ENCODE data around the gene MDGA2. TPM values are rescaled to one million over a fixed set of nuclear protein-coding genes. Genes with fewer than 3 reads are reported as not detected.

Gene MDGA2
- total and polyA plus RNA-seq, 9 of the 15 experiments (the other 6 are each of a cell fraction or from before 2014, with no cell fraction given), result 0.01 to 0.18 (median 0.03) TPM; not detected in 5

DNA sequence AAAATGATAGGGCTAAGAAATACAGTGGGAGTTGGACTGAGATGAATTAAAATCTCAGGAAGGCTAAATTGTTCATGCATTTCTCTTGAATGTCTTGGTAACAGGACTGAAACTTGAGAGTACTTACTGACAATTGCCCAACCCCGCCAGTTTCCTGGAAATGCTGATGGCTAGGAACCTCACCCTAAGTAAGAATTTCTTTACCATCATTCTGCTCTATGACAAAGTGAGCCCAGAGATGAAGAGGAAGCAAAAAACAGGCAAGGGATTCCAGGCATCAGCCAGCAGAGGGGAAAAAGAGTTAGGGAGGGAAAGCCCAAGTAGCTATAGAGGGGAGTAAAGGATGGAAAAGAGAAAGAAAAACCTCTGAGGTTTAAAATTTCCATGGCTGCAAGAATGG lies 397.7 kb downstream of the MDGA2 start:
- H3K4me2 ChIP-seq (ENCODE audit: insufficient read depth, low read length), result no peak overlapping the region
- no peaks in the 10 kb centered on the region for H3K36me3 ChIP-seq (ENCODE audit: control insufficient read depth, insufficient read depth, low read length)
- FAIRE-seq, result no peak
- H4K20me1 ChIP-seq (replicated peaks; ENCODE audit: control insufficient read depth, insufficient read depth, low read length), result no peaks in the 10 kb centered on the region
- no peak overlapping the region for H2AFZ ChIP-seq (ENCODE audit: low read depth, low read length)
- intact Hi-C loops (cut with micrococcal nuclease), result no loop called here
- ATAC-seq, result no peak
- no peaks in the 10 kb centered on the region for H3K79me2 ChIP-seq (ENCODE audit: control insufficient read depth, insufficient read depth, low read length)
- H3K9me3 ChIP-seq (replicated peaks; ENCODE audit: control insufficient read depth, insufficient read depth, low read depth, low read length), result no peaks in the 10 kb centered on the region
- 0% methylated on average over 1 of the region's 1 CpG for WGBS (ENCODE audit: insufficient coverage, low coverage, missing lambda C conversion rate)
- DNase-seq (ENCODE audit: extremely low read depth in 1 of 4, low spot score in 3 of 4), result no peak
- no peak overlapping the region for H3K9ac ChIP-seq (ENCODE audit: insufficient read depth in 1 of 2, low read depth in 2 of 2, low read length in 2 of 2)
- ChIA-PET CTCF (ENCODE audit: low intra/inter-chr PET ratio) (no interaction called here), POLR2A (no interaction called here)
- H3K4me3 ChIP-seq, result no peak overlapping the region
- H3K9me1 ChIP-seq (ENCODE audit: control insufficient read depth, insufficient read depth, low read length), result no peaks in the 10 kb centered on the region
- no peaks in the 10 kb centered on the region for H3K4me1 ChIP-seq (replicated peaks in 1 of 2; ENCODE audit: control insufficient read depth in 2 of 2, insufficient read depth in 2 of 2, low read length in 2 of 2)
- BruUV-seq (replicated peaks), result no TSS peak
- in situ Hi-C loops (cut with MboI), result no loop called here
- H3K27me3 ChIP-seq (ENCODE audit: control insufficient read depth in 2 of 2, insufficient read depth in 2 of 2, low read length in 2 of 2), result no peaks in the 10 kb centered on the region
- no peak overlapping the region for H3K27ac ChIP-seq (ENCODE audit: extremely low read depth, low read depth, low read length)
- TF ChIP-seq, protein P1, sequence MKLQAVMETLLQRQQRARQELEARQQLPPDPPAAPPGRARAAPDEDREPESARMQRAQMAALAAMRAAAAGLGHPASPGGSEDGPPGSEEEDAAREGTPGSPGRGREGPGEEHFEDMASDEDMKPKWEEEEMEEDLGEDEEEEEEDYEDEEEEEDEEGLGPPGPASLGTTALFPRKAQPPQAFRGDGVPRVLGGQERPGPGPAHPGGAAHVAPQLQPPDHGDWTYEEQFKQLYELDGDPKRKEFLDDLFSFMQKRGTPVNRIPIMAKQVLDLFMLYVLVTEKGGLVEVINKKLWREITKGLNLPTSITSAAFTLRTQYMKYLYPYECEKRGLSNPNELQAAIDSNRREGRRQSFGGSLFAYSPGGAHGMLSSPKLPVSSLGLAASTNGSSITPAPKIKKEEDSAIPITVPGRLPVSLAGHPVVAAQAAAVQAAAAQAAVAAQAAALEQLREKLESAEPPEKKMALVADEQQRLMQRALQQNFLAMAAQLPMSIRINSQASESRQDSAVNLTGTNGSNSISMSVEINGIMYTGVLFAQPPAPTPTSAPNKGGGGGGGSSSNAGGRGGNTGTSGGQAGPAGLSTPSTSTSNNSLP (IDR thresholded peaks at IDR 0.05; ENCODE audit: borderline replicate concordance, low read depth, low read length), result no peak
- TF ChIP-seq PTRF (tag; IDR thresholded peaks at IDR 0.05) (no peak), ZNF143 (CRISPR knock-in tag; IDR thresholded peaks at IDR 0.05) (no peak), ZKSCAN8 (CRISPR knock-in tag; IDR thresholded peaks at IDR 0.05) (no peak), POLR2G (IDR thresholded peaks at IDR 0.05; ENCODE audit: low read depth, low read length) (no peak), STAT5A (IDR thresholded peaks at IDR 0.05; ENCODE audit: borderline replicate concordance, low read length) (no peak), BDP1 (IDR thresholded peaks at IDR 0.05; ENCODE audit: insufficient read depth, insufficient read length) (no peak), MTF1 (CRISPR knock-in tag; IDR thresholded peaks at IDR 0.05; ENCODE audit: borderline replicate concordance) (no peak), TEAD1 (CRISPR knock-in tag; IDR thresholded peaks at IDR 0.05) (no peak), EWSR1 (IDR thresholded peaks at IDR 0.05; ENCODE audit: borderline replicate concordance, low read depth, partially characterized antibody) (no peak)
- TF ChIP-seq, protein P2, sequence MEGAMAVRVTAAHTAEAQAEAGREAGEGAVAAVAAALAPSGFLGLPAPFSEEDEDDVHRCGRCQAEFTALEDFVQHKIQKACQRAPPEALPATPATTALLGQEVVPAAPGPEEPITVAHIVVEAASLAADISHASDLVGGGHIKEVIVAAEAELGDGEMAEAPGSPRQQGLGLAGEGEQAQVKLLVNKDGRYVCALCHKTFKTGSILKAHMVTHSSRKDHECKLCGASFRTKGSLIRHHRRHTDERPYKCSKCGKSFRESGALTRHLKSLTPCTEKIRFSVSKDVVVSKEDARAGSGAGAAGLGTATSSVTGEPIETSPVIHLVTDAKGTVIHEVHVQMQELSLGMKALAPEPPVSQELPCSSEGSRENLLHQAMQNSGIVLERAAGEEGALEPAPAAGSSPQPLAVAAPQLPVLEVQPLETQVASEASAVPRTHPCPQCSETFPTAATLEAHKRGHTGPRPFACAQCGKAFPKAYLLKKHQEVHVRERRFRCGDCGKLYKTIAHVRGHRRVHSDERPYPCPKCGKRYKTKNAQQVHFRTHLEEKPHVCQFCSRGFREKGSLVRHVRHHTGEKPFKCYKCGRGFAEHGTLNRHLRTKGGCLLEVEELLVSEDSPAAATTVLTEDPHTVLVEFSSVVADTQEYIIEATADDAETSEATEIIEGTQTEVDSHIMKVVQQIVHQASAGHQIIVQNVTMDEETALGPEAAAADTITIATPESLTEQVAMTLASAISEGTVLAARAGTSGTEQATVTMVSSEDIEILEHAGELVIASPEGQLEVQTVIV (CRISPR knock-in tag; IDR thresholded peaks at IDR 0.05; ENCODE audit: borderline replicate concordance), result no peak
- TF ChIP-seq, protein P3, sequence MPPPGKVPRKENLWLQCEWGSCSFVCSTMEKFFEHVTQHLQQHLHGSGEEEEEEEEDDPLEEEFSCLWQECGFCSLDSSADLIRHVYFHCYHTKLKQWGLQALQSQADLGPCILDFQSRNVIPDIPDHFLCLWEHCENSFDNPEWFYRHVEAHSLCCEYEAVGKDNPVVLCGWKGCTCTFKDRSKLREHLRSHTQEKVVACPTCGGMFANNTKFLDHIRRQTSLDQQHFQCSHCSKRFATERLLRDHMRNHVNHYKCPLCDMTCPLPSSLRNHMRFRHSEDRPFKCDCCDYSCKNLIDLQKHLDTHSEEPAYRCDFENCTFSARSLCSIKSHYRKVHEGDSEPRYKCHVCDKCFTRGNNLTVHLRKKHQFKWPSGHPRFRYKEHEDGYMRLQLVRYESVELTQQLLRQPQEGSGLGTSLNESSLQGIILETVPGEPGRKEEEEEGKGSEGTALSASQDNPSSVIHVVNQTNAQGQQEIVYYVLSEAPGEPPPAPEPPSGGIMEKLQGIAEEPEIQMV (tag; conservative IDR thresholded peaks at IDR 0.05; ENCODE audit: low read depth), result no peak
- TF ChIP-seq, protein P4, sequence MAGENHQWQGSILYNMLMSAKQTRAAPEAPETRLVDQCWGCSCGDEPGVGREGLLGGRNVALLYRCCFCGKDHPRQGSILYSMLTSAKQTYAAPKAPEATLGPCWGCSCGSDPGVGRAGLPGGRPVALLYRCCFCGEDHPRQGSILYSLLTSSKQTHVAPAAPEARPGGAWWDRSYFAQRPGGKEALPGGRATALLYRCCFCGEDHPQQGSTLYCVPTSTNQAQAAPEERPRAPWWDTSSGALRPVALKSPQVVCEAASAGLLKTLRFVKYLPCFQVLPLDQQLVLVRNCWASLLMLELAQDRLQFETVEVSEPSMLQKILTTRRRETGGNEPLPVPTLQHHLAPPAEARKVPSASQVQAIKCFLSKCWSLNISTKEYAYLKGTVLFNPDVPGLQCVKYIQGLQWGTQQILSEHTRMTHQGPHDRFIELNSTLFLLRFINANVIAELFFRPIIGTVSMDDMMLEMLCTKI (IDR thresholded peaks at IDR 0.05; ENCODE audit: partially characterized antibody), result no peak
- TF ChIP-seq, protein P5, sequence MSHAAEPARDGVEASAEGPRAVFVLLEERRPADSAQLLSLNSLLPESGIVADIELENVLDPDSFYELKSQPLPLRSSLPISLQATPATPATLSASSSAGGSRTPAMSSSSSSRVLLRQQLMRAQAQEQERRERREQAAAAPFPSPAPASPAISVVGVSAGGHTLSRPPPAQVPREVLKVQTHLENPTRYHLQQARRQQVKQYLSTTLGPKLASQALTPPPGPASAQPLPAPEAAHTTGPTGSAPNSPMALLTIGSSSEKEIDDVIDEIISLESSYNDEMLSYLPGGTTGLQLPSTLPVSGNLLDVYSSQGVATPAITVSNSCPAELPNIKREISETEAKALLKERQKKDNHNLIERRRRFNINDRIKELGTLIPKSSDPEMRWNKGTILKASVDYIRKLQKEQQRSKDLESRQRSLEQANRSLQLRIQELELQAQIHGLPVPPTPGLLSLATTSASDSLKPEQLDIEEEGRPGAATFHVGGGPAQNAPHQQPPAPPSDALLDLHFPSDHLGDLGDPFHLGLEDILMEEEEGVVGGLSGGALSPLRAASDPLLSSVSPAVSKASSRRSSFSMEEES (CRISPR knock-in tag; IDR thresholded peaks at IDR 0.05), result no peak

Data from K562 (cell line).